A673 (cell line): Measurements from ENCODE around the gene CXCL6.

Experiments used
- EZH2 ChIP-seq: fragments of 200-600 bp; sonication (generic); IDR thresholded peaks from 2 replicates; pipeline ENCODE4 v1.6.1; 2017; ENCODE audit warnings: borderline replicate concordance, low read depth, mild to moderate bottlenecking, mixed read lengths, antibody characterized with exemption, low read length; ENCODE audit not compliant: poor library complexity, severe bottlenecking
- TF ChIP-seq, protein P1 (sequence below): fragments of 300-800, 200-600 bp; sonication (generic); conservative IDR thresholded peaks from 2 replicates; pipeline ENCODE4 v1.5.1; 2017; ENCODE audit warnings: low read depth, mild to moderate bottlenecking, antibody characterized with exemption, low read length, moderate library complexity, mixed read lengths

DNA sequence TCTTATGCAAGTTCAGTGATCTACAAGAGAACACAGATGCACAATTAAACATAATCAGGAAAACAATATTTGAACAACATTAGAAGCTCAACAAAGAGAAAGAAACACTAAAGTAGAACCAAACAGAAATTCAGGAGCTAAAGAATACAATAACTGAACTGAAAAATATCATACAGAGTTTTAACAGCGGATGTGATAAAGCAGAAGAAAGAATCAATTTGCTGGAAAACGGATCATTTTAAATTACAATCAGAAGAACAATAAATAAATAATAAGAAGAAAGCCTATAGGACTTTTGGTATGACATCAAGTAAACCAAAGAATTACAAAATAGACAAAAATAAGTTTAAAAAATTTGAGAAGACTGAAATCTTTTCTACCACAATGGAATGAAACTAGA is 36.3 kb upstream of the CXCL6 start:
- TF ChIP-seq, protein P1, sequence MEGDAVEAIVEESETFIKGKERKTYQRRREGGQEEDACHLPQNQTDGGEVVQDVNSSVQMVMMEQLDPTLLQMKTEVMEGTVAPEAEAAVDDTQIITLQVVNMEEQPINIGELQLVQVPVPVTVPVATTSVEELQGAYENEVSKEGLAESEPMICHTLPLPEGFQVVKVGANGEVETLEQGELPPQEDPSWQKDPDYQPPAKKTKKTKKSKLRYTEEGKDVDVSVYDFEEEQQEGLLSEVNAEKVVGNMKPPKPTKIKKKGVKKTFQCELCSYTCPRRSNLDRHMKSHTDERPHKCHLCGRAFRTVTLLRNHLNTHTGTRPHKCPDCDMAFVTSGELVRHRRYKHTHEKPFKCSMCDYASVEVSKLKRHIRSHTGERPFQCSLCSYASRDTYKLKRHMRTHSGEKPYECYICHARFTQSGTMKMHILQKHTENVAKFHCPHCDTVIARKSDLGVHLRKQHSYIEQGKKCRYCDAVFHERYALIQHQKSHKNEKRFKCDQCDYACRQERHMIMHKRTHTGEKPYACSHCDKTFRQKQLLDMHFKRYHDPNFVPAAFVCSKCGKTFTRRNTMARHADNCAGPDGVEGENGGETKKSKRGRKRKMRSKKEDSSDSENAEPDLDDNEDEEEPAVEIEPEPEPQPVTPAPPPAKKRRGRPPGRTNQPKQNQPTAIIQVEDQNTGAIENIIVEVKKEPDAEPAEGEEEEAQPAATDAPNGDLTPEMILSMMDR = no peak
- no peak for TF ChIP-seq EZH2
